Upper lobe of left lung (tissue), 4 donors: ENCODE data around the gene PTN.

Experiments
- CTCF ChIP-seq, 6 experiments: fragments of 450-650 bp in 4 of 6; fragments of 200-600 bp in 2 of 6; sonication (generic) in 2 of 6; IDR thresholded peaks; one replicate each; pipeline ENCODE4 v1.5.1; 2016 to 2019; ENCODE audit warnings: antibody characterized with exemption in 6 of 6
- POLR2A ChIP-seq, 4 donors: fragments of 450-650 bp; IDR thresholded peaks; one replicate each; pipeline ENCODE4 v1.5.1; 2016 to 2017; ENCODE audit warnings: antibody characterized with exemption in 4 of 4, mild to moderate bottlenecking in 2 of 4
- POLR2AphosphoS5 ChIP-seq, 2 donors: sonication (generic); formaldehyde crosslinking; IDR thresholded peaks; one replicate each; pipeline ENCODE4 v1.5.1; 2017; ENCODE audit warnings: antibody characterized with exemption in 2 of 2

- TF ChIP-seq CTCF (IDR thresholded peaks at IDR 0.05): no peak
- no peak for TF ChIP-seq POLR2A (IDR thresholded peaks at IDR 0.05)
- no peak for TF ChIP-seq POLR2AphosphoS5 (IDR thresholded peaks at IDR 0.05)
These were observed 88.8 kb downstream of the PTN start for GRCh38 chr7:137254766-137255165.
